Trophoblast cell (in vitro differentiated cells and primary cell): ENCODE results near the gene ETS2.

Experiments used
- DNase-seq, 2 donors: peaks; one replicate each; pipeline ENCODE4 v3.0.0-alpha.2; 2016
- H2AFZ ChIP-seq: 2 replicates; pipeline ENCODE4 v1.6.1; 2013; ENCODE audit warnings: low read length, moderate library complexity, mild to moderate bottlenecking; ENCODE audit not compliant: insufficient read depth, poor library complexity
- H2AK5ac ChIP-seq: 2 replicates; pipeline ENCODE4 v1.6.1; 2013; ENCODE audit warnings: mild to moderate bottlenecking, low read length
- H2BK120ac ChIP-seq: 2 replicates; pipeline ENCODE4 v1.6.1; 2013; ENCODE audit warnings: low read length, mild to moderate bottlenecking, moderate library complexity; ENCODE audit not compliant: insufficient read depth, poor library complexity
- H2BK12ac ChIP-seq: 2 replicates; pipeline ENCODE4 v1.6.1; 2013; ENCODE audit warnings: mild to moderate bottlenecking, low read length, moderate library complexity
- H2BK5ac ChIP-seq: 2 replicates; pipeline ENCODE4 v1.6.1; 2013; ENCODE audit warnings: low read length, low read depth, moderate library complexity, mild to moderate bottlenecking; ENCODE audit not compliant: poor library complexity
- H3K14ac ChIP-seq: 2 replicates; pipeline ENCODE4 v1.6.1; 2013; ENCODE audit warnings: mild to moderate bottlenecking, low read length
- H3K18ac ChIP-seq: 2 replicates; pipeline ENCODE4 v1.6.1; 2013; ENCODE audit warnings: mild to moderate bottlenecking, low read length
- H3K23ac ChIP-seq: 2 replicates; pipeline ENCODE4 v1.6.1; 2013; ENCODE audit warnings: low read length
- H3K27ac ChIP-seq: 2 replicates; pipeline ENCODE4 v1.5.1; 2013; ENCODE audit warnings: low read depth, mild to moderate bottlenecking, inconsistent platforms, low read length, moderate library complexity
- H3K27me3 ChIP-seq: 2 replicates; pipeline ENCODE4 v1.6.1; 2013; ENCODE audit warnings: inconsistent platforms, mild to moderate bottlenecking, low read length, moderate library complexity; ENCODE audit not compliant: insufficient read depth
- H3K36me3 ChIP-seq, 2 experiments: 1 replicate in 1 of 2; 2 replicates in 1 of 2; pipeline ENCODE4 v1.6.1; 2013; ENCODE audit warnings: low read length in 2 of 2, mild to moderate bottlenecking in 2 of 2, moderate library complexity in 1 of 2; ENCODE audit not compliant: insufficient read depth in 2 of 2, control insufficient read depth in 1 of 2
- H3K4ac ChIP-seq: 2 replicates; pipeline ENCODE4 v1.6.1; 2013; ENCODE audit warnings: low read depth, mild to moderate bottlenecking, low read length, moderate library complexity
- H3K4me1 ChIP-seq, 2 experiments: 1 replicate in 1 of 2; 2 replicates in 1 of 2; pipeline ENCODE4 v1.6.1; 2013; ENCODE audit warnings: low read length in 2 of 2, mild to moderate bottlenecking in 2 of 2, moderate library complexity in 1 of 2; ENCODE audit not compliant: insufficient read depth in 2 of 2, control insufficient read depth in 1 of 2
- H3K4me2 ChIP-seq: 2 replicates; pipeline ENCODE4 v1.6.1; 2013; ENCODE audit warnings: inconsistent platforms, mild to moderate bottlenecking, low read length, moderate library complexity
- H3K4me3 ChIP-seq: 2 replicates; pipeline ENCODE4 v1.5.1; 2013; ENCODE audit warnings: mild to moderate bottlenecking, low read depth, low read length, inconsistent platforms
- H3K79me1 ChIP-seq: one replicate; pipeline ENCODE4 v1.6.1; 2013; ENCODE audit warnings: low read length
- H3K79me2 ChIP-seq: 2 replicates; pipeline ENCODE4 v1.6.1; 2013; ENCODE audit warnings: low read length, mild to moderate bottlenecking; ENCODE audit not compliant: control insufficient read depth, insufficient read depth, poor library complexity
- H3K9ac ChIP-seq: 2 replicates; pipeline ENCODE4 v1.6.1; 2013; ENCODE audit warnings: mild to moderate bottlenecking, low read length
- H3K9me3 ChIP-seq: 2 replicates; pipeline ENCODE4 v1.6.1; 2013; ENCODE audit warnings: low read depth, mild to moderate bottlenecking, control low read depth, inconsistent platforms, low read length; ENCODE audit not compliant: insufficient read depth
- H4K12ac ChIP-seq: 2 replicates; pipeline ENCODE4 v1.6.1; 2013; ENCODE audit warnings: low read depth, mild to moderate bottlenecking, low read length, moderate library complexity
- H4K8ac ChIP-seq: 2 replicates; pipeline ENCODE4 v1.6.1; 2013; ENCODE audit warnings: low read depth, mild to moderate bottlenecking, low read length, moderate library complexity
- H4K91ac ChIP-seq: one replicate; pipeline ENCODE4 v1.6.1; 2013; ENCODE audit warnings: low read depth, mild to moderate bottlenecking, low read length, moderate library complexity
- WGBS: extraction: QIAGEN DNeasy Blood & Tissue Kit; methylation state at CpG from one replicate; pipeline ENCODE4 v1.1.7; 2013; ENCODE audit warnings: missing lambda C conversion rate; ENCODE audit not compliant: insufficient read length, insufficient coverage; ENCODE audit errors: extremely low coverage; 5-methylcytosine and 5-hydroxymethylcytosine counted together

ETS2 gene

DNA sequence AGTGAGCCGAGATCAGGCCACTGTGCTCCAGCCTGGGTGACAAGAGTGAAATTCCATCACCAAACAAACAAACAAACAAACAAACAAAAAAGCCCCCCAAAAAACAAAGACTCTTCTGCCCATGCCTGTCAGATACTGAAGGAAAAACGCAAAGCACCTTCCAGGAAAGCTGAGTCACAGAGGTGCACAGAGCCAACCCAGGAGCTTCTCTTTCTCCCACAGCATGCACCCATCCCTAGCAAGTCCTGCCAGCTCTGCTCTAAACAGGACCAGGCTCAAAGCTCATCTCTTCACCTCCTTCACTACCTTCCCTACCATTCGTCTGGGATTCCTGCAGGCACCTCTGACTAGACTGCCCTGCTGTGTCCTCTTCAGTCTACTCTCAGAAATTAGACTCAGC, 46.5 kb downstream of the ETS2 start:
- no peak overlapping the region for H2AFZ ChIP-seq
- DNase-seq: no peak
- H3K18ac ChIP-seq: no peak overlapping the region
- H3K9me3 ChIP-seq: peaks cover 5% of the 10 kb centered on the region
- no peak overlapping the region for H4K8ac ChIP-seq
- H3K4ac ChIP-seq: no peak overlapping the region
- no peaks in the 10 kb centered on the region for H3K79me1 ChIP-seq
- no peak overlapping the region for H2BK120ac ChIP-seq
- WGBS: no CpG with 5 or more reads among the region's 3 CpGs
- H3K4me2 ChIP-seq: no peak overlapping the region
- no peak overlapping the region for H3K4me3 ChIP-seq
- H3K23ac ChIP-seq: no peak overlapping the region
- H3K27ac ChIP-seq: no peak overlapping the region
- no peak overlapping the region for H4K12ac ChIP-seq
- H2AK5ac ChIP-seq: no peak overlapping the region
- H3K79me2 ChIP-seq: no peaks in the 10 kb centered on the region
- H2BK5ac ChIP-seq: no peak overlapping the region
- peaks cover 2 to 5% of the 10 kb centered on the region in 2 experiments for H3K4me1 ChIP-seq
- H3K36me3 ChIP-seq: no peaks in the 10 kb centered on the region
- H3K27me3 ChIP-seq: no peaks in the 10 kb centered on the region
- no peak overlapping the region for H4K91ac ChIP-seq
- H3K9ac ChIP-seq: no peak overlapping the region
- H2BK12ac ChIP-seq: no peak overlapping the region
- H3K14ac ChIP-seq: no peak overlapping the region

- H4K12ac ChIP-seq: no peak overlapping the region
- H3K79me2 ChIP-seq: no peaks in the 10 kb centered on the region
- no peak overlapping the region for H2BK5ac ChIP-seq
- no peak overlapping the region for H2AK5ac ChIP-seq
- H2BK120ac ChIP-seq: no peak overlapping the region
- no peak overlapping the region for H3K27ac ChIP-seq
- H3K18ac ChIP-seq: no peak overlapping the region
- H3K4me2 ChIP-seq: no peak overlapping the region
- H3K4ac ChIP-seq: no peak overlapping the region
- no peak overlapping the region for H4K8ac ChIP-seq
- H3K4me3 ChIP-seq: no peak overlapping the region
- no peaks in the 10 kb centered on the region for H3K36me3 ChIP-seq
- H2AFZ ChIP-seq: no peak overlapping the region
- no peak overlapping the region for H3K14ac ChIP-seq
- peaks cover under 1 to 5% of the 10 kb centered on the region in 2 experiments for H3K4me1 ChIP-seq
- H3K23ac ChIP-seq: no peak overlapping the region
- H3K27me3 ChIP-seq: no peaks in the 10 kb centered on the region
- H3K79me1 ChIP-seq: no peaks in the 10 kb centered on the region
- no peak for DNase-seq
- WGBS: no CpG with 5 or more reads among the region's 3 CpGs
- H3K9ac ChIP-seq: no peak overlapping the region
- no peak overlapping the region for H2BK12ac ChIP-seq
- peaks cover 5% of the 10 kb centered on the region for H3K9me3 ChIP-seq
- H4K91ac ChIP-seq: no peak overlapping the region
These were observed 47.0 kb downstream of the ETS2 start for GRCh38 chr21:38852708-38853107.

DNA sequence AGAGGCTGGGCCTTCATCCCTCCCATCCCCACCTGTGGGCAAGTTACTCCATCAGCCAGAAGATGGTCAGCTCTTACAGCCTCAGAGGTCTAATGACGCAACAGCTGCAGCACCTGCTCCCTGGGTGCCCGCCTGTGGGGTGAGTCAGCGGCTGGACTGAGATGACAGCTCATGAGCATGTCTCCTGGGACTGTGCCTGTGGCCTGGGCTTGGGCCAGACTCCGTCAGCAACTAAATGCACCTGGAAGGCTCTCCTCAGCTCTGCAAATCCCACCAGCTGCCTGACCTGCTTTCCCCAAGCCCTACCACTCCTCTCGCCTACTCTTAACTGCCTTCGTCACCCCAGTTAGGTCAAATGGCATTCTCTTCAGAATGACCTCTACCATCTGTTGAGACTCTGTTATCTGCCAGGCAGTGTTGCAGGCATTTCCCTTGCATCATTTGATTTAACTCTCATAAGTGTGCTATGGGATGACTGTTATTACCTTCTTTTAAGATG, 47.7 kb downstream of the ETS2 start:
- H3K79me2 ChIP-seq: no peaks in the 10 kb centered on the region
- no peaks in the 10 kb centered on the region for H3K79me1 ChIP-seq
- H3K23ac ChIP-seq: no peak overlapping the region
- no peak overlapping the region for H3K14ac ChIP-seq
- H2BK12ac ChIP-seq: no peak overlapping the region
- no peaks in the 10 kb centered on the region for H3K36me3 ChIP-seq
- H2BK120ac ChIP-seq: no peak overlapping the region
- H3K4me3 ChIP-seq: no peak overlapping the region
- no peaks in the 10 kb centered on the region for H3K27me3 ChIP-seq
- peaks cover 0 to 5% of the 10 kb centered on the region in 2 experiments for H3K4me1 ChIP-seq
- H4K12ac ChIP-seq: no peak overlapping the region
- H2AK5ac ChIP-seq: no peak overlapping the region
- no peak overlapping the region for H4K8ac ChIP-seq
- no CpG with 5 or more reads among the region's 6 CpGs for WGBS
- no peak overlapping the region for H3K27ac ChIP-seq
- H3K4me2 ChIP-seq: no peak overlapping the region
- DNase-seq: peak; percentile 97
- H4K91ac ChIP-seq: no peak overlapping the region
- no peak overlapping the region for H2BK5ac ChIP-seq
- H3K4ac ChIP-seq: no peak overlapping the region
- H2AFZ ChIP-seq: no peak overlapping the region
- H3K9ac ChIP-seq: no peak overlapping the region
- peaks cover 5% of the 10 kb centered on the region for H3K9me3 ChIP-seq
- H3K18ac ChIP-seq: no peak overlapping the region

DNA sequence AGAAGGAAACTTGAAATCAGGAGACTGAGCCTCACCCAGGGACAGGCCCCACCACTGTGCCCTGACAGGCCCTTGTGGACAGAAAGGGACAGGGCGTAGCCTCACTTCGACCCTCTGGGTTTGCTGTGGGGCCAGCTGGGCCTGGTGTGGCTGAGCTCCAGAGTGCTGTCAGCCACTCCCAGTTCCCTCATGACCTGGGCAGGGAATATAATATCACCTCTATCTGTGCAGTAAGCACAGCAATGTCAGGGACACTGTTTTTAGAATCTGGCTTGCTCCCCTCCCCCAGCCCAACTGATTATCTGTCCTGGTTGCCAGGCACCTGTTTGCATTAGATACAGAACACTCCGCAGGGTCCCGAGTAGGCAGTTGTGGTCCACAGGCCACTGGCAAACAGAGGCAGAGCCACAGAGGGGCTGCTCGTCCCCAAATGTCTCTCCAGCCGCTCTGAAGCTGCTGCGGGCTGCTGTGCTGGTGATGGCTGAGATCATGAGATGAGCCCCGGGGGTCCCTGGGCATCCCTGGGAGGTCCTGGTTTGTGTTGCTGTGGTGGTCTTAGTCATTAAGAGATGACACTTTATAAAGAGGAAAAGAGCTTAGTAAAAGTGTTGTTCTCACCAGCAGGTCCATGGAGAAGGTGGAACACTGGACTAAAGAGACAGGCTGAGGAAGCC, 51.6 kb downstream of the ETS2 start:
- H3K79me2 ChIP-seq: no peaks in the 10 kb centered on the region
- no peak overlapping the region for H2BK12ac ChIP-seq
- peaks cover 2% of the 10 kb centered on the region for H3K9me3 ChIP-seq
- H3K4ac ChIP-seq: no peak overlapping the region
- H3K4me2 ChIP-seq: no peak overlapping the region
- H2AFZ ChIP-seq: peak overlapping the region; percentile 3
- no peak overlapping the region for H3K18ac ChIP-seq
- no peaks in the 10 kb centered on the region for H3K79me1 ChIP-seq
- H2AK5ac ChIP-seq: no peak overlapping the region
- no CpG with 5 or more reads among the region's 8 CpGs for WGBS
- H3K4me3 ChIP-seq: no peak overlapping the region
- H3K9ac ChIP-seq: no peak overlapping the region
- H3K27ac ChIP-seq: no peak overlapping the region
- no peak overlapping the region for H2BK5ac ChIP-seq
- no peak overlapping the region for H4K12ac ChIP-seq
- no peak overlapping the region for H2BK120ac ChIP-seq
- no peak overlapping the region for H4K8ac ChIP-seq
- no peak overlapping the region for H4K91ac ChIP-seq
- H3K14ac ChIP-seq: no peak overlapping the region
- no peak overlapping the region for H3K23ac ChIP-seq
- H3K36me3 ChIP-seq: no peaks in the 10 kb centered on the region
- no peak for DNase-seq
- H3K4me1 ChIP-seq: peaks cover 0 to 5% of the 10 kb centered on the region in 2 experiments
- no peaks in the 10 kb centered on the region for H3K27me3 ChIP-seq
